IPS-18c (cell line): Measurements from ENCODE around the gene TUBA4A.

Experiments used
- H3K4me3 ChIP-seq: 2 replicates; pipeline ENCODE4 v1.7.0; 2013; ENCODE audit warnings: low read depth, mild to moderate bottlenecking, low read length, moderate library complexity; ENCODE audit not compliant: insufficient read depth
- H3K9me3 ChIP-seq: one replicate; pipeline ENCODE4 v1.6.1; 2013; ENCODE audit warnings: mild to moderate bottlenecking, low read length, moderate library complexity; ENCODE audit not compliant: control insufficient read depth, insufficient read depth

The TUBA4A gene

GRCh38 chr2:219228041-219228910 lies 25.4 kb downstream of the TUBA4A start:
- Histone ChIP-seq H3K4me3 (peak overlapping the region; percentile 88), H3K9me3 (no peaks in the 10 kb centered on the region)

GRCh38 chr2:219225350-219225749 lies 28.4 kb downstream of the TUBA4A start:
- Histone ChIP-seq H3K9me3 (no peaks in the 10 kb centered on the region), H3K4me3 (no peak overlapping the region)

DNA sequence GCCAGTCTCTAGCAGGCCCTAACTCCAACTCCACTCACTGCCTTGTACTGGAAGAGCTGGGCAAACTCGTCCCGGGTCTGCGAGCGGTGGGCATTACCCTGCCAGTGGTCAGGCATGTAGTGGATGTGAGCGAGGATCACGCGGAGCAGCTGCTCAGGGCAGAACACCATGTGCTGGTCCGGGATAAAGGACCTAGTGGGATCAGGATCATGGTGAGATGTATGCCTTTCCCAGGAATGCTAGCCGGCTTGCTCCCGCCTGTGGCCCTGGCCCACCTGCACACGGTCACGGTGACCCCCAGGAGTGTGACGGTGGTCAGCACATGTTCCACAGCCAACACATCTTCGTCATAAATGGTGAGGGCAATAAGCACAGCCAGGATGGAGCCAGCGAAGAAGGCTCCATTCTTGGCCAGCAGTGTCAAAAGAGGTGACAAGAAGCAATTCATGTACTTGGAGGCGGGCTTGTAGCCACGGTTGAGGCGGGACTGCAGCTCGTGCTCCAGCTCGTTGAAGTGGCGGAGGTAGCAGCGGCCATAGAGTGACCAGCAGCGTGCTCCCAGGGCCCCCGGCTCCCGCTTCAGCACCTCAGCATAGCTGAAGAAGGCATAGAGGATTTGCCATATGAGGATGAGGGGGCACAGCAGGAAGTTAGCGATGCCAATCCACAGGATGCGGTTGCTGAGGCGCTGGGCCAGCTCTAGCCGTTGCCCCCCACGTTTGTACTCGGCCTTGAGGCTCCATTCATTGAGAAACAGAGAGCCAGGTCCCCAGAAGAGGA lies 29.7 kb downstream of the TUBA4A start:
- H3K9me3 ChIP-seq = no peaks in the 10 kb centered on the region
- H3K4me3 ChIP-seq = no peak overlapping the region

DNA sequence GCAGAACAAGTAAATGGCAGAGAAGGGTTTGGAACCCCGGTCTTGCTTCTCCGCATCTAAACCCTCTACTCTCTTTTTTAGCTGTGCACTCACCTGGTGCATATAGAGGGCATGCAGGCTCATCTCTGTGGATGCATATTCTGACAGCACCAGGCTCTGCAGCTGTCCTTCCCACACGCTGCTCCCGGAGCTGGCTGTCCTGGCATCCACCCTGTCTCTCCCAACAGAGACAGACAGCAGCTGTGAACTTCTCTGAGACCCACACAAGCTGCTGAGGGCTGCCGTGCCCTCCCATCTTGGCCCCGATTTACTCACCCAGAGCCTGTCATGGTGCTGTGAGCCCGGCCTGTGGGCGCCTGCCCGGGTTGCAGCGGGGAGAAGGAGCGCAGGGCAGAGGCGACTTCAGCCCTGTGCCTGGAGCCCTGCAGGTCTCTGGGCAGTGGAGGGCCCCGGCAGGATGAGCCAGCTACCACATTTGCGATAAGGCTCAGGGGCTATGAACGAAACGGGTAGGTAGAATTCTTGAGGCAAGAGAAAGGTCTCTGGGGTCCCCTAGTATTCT lies 31.7 kb downstream of the TUBA4A start:
- Histone ChIP-seq H3K9me3 (no peaks in the 10 kb centered on the region), H3K4me3 (no peak overlapping the region)

GRCh38 chr2:219220652-219221402 lies 32.9 kb downstream of the TUBA4A start:
- Histone ChIP-seq H3K9me3 (no peaks in the 10 kb centered on the region), H3K4me3 (no peak overlapping the region)

DNA sequence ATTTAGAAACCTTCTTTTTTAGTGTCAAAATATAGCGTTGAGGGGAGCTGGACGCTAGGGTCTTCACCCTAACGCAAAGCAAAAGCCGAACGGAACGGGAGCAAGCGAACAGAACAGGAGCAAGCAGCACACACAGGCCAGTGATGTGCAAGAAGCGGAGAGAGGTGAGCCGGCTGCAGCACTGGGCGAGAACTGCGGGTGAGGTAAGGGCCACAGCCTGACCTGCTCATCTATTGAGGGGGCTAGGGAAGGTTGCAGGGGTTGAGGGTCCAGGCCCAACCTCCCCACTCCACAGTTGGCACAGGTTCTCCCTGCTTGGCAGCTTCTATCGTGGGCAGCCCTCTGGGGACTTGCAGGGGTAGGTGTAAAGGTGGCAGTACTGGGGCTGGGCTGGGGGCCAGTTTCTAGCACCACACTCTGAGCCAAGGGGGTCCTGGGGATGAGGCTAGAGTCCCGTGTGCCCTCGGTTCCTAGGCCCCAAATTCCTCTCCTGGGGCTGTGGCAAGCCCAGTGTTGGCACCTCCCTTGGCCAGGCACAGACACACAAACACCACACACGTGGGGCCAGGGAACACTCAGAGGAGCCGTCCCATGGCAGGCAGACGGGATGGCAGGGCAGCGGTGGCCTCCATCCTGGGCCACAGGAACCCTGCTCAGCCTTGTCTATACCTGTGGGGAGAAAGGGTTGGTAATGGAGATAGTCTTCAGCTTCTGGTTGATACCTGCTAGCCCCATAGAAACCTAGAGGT lies 33.8 kb downstream of the TUBA4A start:
- Histone ChIP-seq H3K4me3 (no peak overlapping the region), H3K9me3 (no peaks in the 10 kb centered on the region)

DNA sequence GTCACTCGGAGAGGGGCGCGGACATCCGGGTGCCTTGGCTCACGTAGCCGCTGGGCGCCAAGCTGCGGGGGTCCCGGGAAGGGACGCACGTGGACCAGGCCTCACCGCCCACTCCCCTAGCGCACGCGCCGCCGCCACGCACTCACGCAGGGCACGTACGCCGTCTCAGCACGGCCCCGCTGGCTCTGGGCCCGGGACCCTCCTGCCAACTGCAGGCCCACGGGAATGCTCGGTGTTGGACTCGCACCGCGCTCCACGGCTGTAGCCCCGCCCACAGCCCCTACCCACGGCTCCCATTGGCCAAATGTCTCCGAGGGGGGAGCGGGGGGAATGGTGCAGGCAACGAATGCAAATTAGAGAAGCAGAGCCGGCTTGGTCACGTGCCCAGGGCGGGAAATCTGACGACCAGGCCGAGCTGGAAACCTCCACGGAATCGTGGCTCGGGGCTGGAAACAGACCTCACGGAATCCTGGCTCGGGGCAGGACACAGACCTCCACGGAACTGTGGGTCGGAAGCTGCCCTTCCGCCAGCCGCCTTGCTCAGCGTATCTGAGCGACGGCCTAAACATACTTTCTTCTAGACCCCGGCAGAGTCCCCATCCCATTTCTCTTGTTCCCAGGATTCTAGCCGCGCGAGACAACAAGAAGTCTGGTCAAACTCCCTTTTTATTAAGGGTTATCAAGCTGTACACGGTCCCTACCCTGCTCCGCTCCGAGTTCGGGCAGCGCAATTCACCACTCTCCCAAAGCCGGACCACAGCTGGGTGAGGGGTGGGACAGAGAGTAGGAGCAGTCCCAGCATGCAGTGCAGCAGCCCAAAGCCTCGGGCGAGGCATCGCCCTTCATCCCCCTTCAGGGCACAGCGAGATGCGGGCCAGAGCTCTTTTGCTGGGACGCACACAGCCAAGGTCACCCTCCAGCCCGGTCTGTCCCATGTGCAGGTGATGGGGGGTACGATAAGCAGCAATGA lies 34.7 kb downstream of the TUBA4A start, which contains the start of gene ABCB6:
Gene ABCB6, minus strand, starts transcription at position 227 of the 970 bp plus-strand sequence. CDS start 285 bp downstream, outside the sequence.
- Histone ChIP-seq H3K4me3 (peak within 1 kb of the TSS; percentile 65), H3K9me3 (no peaks in the 10 kb centered on the region)

DNA sequence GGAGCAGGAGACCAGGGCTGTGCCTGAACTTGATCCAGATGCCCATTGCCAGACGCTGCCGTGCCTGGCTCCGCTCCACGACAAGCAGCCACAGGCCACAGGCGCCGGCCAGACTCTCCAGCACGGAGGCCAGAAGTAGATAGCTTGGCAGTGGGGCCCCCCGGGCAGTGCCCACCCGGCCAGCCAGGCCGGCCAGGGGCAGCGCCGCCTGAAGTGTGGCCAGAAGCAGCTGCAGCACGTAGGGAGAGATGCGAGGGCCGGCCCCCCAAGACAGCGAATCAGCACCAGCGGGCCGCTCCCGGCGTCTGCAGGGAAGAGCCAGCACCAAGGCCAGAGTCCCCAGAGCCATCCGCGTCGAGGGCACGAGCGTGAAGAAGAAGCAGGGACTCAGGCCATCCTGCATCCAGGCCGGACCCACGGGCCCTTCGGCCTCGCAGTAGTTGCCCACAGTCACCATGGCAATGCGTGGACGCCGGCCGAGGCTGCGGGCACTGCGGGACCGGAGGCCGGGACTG lies 35.4 kb downstream of the TUBA4A start:
- H3K4me3 ChIP-seq = peak overlapping the region; percentile 65
- H3K9me3 ChIP-seq = no peaks in the 10 kb centered on the region

- Histone ChIP-seq H3K9me3 (no peaks in the 10 kb centered on the region), H3K4me3 (no peak overlapping the region)
Observed at GRCh38 chr2:219216535-219216915, 37.2 kb downstream of the TUBA4A start.

- no peak overlapping the region for H3K4me3 ChIP-seq
- H3K9me3 ChIP-seq = no peaks in the 10 kb centered on the region
Observed at GRCh38 chr2:219215871-219216534, 37.7 kb downstream of the TUBA4A start.

GRCh38 chr2:219214786-219215185 lies 38.9 kb downstream of the TUBA4A start:
- no peaks in the 10 kb centered on the region for H3K9me3 ChIP-seq
- no peak overlapping the region for H3K4me3 ChIP-seq

GRCh38 chr2:219214141-219214540 lies 39.6 kb downstream of the TUBA4A start:
- no peaks in the 10 kb centered on the region for H3K9me3 ChIP-seq
- no peak overlapping the region for H3K4me3 ChIP-seq

- H3K9me3 ChIP-seq = no peaks in the 10 kb centered on the region
Observed at GRCh38 chr2:219213486-219214071, 40.1 kb downstream of the TUBA4A start.

GRCh38 chr2:219213026-219213415 lies 40.7 kb downstream of the TUBA4A start:
- Histone ChIP-seq H3K4me3 (no peak overlapping the region), H3K9me3 (no peaks in the 10 kb centered on the region)

More at GRCh38 chr2:219213486-219214071, 40.1 kb downstream of the TUBA4A start:
- H3K4me3 ChIP-seq = no peak overlapping the region
